ENCODE data around the gene OLFML2A. TPM values are rescaled to one million over a fixed set of nuclear protein-coding genes. Genes with fewer than 3 reads are reported as not detected.

OLFML2A gene
- total RNA-seq, 1 donor = 29.7 TPM

GRCh38 chr9:124857533-124858162, 80.7 kb downstream of the OLFML2A start:
- Histone ChIP-seq H3K4me1 (ENCODE audit: insufficient read depth, low read length) (peaks cover 28% of the 10 kb centered on the region), H3K27me3 (ENCODE audit: insufficient read depth, low read length) (no peaks in the 10 kb centered on the region), H3K79me2 (ENCODE audit: insufficient read depth, low read length) (peaks cover 34% of the 10 kb centered on the region), H3K27ac (ENCODE audit: low read depth, low read length) (no peak overlapping the region), H3K9me3 (ENCODE audit: low read depth, low read length) (no peaks in the 10 kb centered on the region), H3K4me3 (ENCODE audit: insufficient read depth, low read length) (no peak overlapping the region), H2AFZ (ENCODE audit: low read length) (no peak overlapping the region), H3K36me3 (ENCODE audit: insufficient read depth, low read length) (peaks cover 45% of the 10 kb centered on the region), H3K4me2 (ENCODE audit: insufficient read depth, low read length) (no peak overlapping the region), H4K20me1 (ENCODE audit: insufficient read depth, low read length) (peaks cover 56% of the 10 kb centered on the region)
- DNase-seq (ENCODE audit: insufficient read length, low spot score, missing footprints) = peak; percentile 47
- no peak for TF ChIP-seq CTCF (IDR thresholded peaks at IDR 0.05; ENCODE audit: extremely low read depth, low read depth, low read length)

- H3K9me3 ChIP-seq (ENCODE audit: low read depth, low read length) = no peaks in the 10 kb centered on the region
- peaks cover 45% of the 10 kb centered on the region for H3K36me3 ChIP-seq (ENCODE audit: insufficient read depth, low read length)
- no peak overlapping the region for H3K4me2 ChIP-seq (ENCODE audit: insufficient read depth, low read length)
- no peak overlapping the region for H2AFZ ChIP-seq (ENCODE audit: low read length)
- H3K27me3 ChIP-seq (ENCODE audit: insufficient read depth, low read length) = no peaks in the 10 kb centered on the region
- H3K4me3 ChIP-seq (ENCODE audit: insufficient read depth, low read length) = no peak overlapping the region
- peaks cover 56% of the 10 kb centered on the region for H4K20me1 ChIP-seq (ENCODE audit: insufficient read depth, low read length)
- peaks cover 34% of the 10 kb centered on the region for H3K79me2 ChIP-seq (ENCODE audit: insufficient read depth, low read length)
- DNase-seq (ENCODE audit: insufficient read length, low spot score, missing footprints) = peak; percentile 69
- H3K27ac ChIP-seq (ENCODE audit: low read depth, low read length) = no peak overlapping the region
- H3K4me1 ChIP-seq (ENCODE audit: insufficient read depth, low read length) = peaks cover 22% of the 10 kb centered on the region
- TF ChIP-seq CTCF (IDR thresholded peaks at IDR 0.05; ENCODE audit: extremely low read depth, low read depth, low read length) = no peak
Measured at GRCh38 chr9:124858330-124859046, 81.6 kb downstream of the OLFML2A start.

- Histone ChIP-seq H3K27me3 (ENCODE audit: insufficient read depth, low read length) (no peaks in the 10 kb centered on the region), H3K4me2 (ENCODE audit: insufficient read depth, low read length) (peak overlapping the region; percentile 94), H3K79me2 (ENCODE audit: insufficient read depth, low read length) (peaks cover 34% of the 10 kb centered on the region), H3K9me3 (ENCODE audit: low read depth, low read length) (no peaks in the 10 kb centered on the region), H3K4me1 (ENCODE audit: insufficient read depth, low read length) (peaks cover 22% of the 10 kb centered on the region), H3K36me3 (ENCODE audit: insufficient read depth, low read length) (peaks cover 45% of the 10 kb centered on the region), H3K4me3 (ENCODE audit: insufficient read depth, low read length) (peak overlapping the region; percentile 90), H2AFZ (ENCODE audit: low read length) (no peak overlapping the region), H3K27ac (ENCODE audit: low read depth, low read length) (peak overlapping the region; percentile 90), H4K20me1 (ENCODE audit: insufficient read depth, low read length) (peaks cover 56% of the 10 kb centered on the region)
- TF ChIP-seq CTCF (IDR thresholded peaks at IDR 0.05; ENCODE audit: extremely low read depth, low read depth, low read length) = no peak
- DNase-seq (ENCODE audit: insufficient read length, low spot score, missing footprints) = peak; percentile 74
Measured at GRCh38 chr9:124859803-124860581, 83.1 kb downstream of the OLFML2A start.
